ENCODE data around the gene DSCAML1.

The DSCAML1 gene

DNA sequence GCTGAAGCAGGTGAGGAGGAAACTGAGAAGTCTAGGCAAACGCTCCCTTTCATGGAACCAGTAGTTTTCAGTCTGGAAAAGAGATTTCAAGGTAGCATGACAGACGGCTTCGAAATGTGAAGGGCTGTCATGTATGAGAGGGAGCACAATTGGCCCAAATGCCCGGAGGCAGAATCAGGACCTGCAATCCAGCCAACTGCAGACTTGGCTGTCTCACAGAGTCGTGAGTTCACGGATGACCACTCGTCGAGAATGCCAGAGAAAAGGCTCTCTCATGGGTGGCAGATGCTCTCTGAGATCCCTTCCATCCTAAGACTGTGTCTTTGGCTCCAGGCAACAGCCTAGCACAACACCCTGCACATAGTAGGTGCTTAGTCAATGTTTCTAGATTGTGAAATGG lies 134.8 kb downstream of the DSCAML1 start:
- DNase-seq (ENCODE audit: low spot score): no peak

DNA sequence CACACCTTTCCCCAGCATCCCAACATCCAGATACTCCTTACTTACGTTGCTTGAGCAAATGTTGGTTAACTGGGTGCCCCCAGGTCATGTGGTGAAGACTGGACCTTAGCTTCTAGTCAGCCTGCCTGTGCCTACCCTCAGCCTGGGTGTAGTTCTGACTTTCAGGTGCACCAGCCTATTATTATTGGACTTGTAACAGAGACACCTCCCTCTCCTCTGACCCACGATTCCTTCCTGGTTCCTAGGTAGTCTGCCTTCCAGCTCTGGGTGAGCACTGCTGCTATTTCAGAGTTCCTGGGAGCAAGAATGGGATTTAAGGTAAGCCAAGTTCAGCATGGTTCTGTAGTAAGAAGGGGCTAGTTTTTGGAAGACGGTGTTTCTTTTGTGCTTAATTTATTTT lies 138.2 kb downstream of the DSCAML1 start:
- no peak for DNase-seq (ENCODE audit: low spot score)

DNA sequence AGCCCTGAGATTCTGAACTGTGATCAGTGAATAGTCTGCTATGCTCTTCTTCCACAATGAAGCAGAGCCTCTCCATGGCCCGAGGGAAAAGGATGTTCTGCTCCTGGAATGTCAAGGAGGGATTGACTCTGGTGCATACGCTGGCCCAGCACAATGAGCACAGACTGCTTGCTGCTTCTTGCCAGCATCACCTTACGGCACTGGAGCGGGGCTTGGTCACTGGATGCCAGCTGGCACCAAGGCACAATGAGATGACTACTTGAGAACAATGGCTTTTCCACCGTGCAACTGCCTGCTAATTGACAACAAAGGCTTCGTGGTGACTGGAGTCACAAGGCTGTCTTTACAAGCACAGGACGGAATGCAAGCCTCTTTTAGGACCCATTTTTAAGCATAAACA lies 139.2 kb downstream of the DSCAML1 start:
- no peak for DNase-seq (ENCODE audit: low spot score)

DNA sequence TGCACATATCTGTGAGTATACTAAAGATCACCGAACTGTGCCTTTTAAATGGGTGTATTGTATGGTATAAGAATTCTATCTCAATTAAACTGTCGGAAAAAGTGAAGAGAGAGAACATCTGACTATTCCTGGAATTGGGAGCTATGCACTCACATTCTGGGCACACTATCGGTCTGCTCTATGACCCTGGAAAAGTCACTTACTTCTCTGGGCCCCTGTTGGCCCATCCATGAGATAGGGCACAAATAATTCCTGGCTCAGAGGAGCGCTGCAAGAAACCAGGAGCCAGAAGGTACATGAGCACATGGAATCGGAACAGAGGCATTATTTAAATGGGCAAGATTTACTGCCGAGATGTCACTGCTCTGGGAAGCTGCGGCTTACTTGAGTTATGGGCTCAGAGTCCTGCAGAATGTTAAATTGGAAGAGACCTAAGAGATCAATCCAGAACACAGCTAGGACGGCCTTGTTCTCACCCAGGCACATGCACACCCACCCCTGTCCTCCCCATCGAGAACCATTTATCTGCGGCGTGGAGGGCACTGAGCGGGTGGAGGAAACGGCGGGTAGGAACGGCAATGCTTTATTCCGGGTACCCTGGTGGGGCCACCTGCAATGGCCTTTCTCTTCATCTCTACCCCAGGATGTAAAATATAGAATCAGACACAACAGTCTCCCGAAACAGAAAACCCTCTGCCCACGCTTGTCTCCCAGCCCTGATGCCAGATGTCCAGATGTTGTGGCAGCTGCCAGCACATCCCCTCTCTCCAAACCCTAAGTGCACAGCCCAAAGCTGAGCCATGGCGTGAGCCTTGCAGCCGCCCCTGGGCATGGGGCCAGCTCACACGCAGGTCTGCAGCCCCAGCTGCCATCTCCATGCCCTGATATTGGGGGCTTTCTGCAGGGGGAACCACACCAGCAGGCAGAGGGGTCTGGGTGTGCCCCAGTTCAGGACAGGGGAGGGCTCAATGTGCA lies 142.4 kb downstream of the DSCAML1 start:
- DNase-seq (ENCODE audit: low spot score): no peak

DNA sequence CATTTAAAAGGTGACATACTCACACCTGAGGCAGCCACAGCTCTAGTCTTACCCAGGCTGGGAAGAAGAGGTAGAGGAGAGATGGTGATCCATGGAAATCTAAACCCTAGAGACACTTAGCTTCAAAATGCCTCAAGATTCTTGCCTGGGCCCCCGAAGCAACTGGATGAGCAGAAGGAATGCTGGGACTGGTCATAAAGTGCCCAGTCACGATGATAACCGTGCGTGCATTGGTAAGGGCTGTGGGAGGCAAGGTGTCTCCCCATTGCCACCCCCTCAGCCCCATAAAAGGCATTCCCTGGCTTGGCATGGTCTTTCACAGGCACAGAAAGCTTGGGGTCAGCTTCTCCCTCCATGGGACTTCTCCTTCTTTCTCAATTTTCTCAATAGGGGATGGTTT lies 144.5 kb downstream of the DSCAML1 start:
- DNase-seq (ENCODE audit: low spot score): no peak

DNA sequence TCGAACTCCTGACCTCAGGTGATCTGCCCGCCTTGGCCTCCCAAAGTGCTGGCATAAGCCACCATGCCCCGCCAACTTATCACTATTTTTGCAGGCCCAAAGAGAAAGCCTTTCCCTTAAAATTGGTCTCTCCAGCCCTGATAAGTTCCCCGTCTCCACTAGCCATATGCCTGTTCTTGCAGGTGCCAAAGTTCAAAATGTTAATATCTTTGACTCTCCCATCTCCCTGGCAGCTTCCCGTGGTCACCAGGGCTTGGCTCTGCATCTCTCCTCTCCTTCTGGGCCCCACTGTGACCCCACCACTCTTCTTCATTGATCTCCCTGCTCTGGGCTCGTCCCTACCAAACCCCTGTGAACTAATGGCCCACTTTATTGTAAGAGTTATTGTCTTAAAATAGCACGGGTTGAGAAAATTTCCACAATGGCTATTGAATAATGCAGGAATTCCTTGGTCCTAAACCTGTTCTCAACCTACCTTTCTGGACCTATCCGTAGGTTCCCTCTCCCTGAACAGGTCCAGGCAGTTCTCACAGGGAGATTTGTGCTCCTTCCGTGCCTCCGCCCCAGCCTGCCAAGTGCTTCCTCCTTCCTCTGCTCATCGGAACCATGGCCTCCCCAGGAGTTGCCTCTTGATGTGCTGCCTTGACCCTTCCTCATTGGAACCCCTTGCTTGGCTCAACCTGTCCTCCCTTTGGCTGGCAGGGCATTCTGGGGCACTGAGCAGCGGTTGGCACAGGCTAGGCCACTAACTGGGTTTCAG lies 147.5 kb downstream of the DSCAML1 start:
- no peak for DNase-seq (ENCODE audit: low spot score)

DNA sequence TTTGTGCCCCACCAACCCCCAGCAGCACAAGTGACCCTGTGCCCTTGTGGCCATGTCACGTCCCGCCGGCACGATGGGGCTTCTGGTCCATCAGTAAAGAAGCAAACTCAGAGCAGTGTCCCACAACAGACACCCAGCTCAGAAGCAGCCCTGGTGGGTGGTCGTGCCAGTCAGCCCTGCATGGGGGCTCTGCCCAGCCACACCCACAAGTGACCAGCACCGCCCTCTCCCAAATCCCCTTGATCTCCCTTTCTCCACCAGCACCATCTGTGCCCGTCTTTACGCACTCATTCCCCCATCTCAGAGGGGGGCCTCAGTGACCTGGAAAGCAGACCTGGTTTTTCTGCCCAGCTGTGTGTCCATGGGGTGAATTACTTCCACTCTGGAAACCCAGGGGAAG lies 149.1 kb downstream of the DSCAML1 start:
- no peak for DNase-seq (ENCODE audit: low spot score)

DNA sequence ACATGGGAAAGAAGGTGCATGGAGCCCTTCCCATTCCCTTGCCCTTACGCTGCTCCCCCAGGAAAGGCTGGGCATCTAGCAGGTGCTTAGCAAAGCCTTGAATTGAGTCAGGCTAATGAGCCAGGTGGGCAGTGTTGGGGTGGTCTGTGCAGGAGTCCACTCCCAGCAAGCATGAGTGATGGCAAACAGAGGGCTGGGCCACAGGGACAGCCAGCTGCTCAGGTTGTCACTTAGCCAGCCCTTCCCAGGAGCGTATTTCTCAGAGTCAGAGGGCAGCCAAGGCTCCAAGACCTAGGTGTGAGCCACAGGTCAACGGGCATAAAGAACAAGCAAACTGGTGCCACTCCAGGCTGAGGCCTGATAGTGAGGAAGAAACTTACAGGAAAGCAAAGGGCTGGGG lies 149.8 kb downstream of the DSCAML1 start:
- no peak for DNase-seq (ENCODE audit: low spot score)

DNA sequence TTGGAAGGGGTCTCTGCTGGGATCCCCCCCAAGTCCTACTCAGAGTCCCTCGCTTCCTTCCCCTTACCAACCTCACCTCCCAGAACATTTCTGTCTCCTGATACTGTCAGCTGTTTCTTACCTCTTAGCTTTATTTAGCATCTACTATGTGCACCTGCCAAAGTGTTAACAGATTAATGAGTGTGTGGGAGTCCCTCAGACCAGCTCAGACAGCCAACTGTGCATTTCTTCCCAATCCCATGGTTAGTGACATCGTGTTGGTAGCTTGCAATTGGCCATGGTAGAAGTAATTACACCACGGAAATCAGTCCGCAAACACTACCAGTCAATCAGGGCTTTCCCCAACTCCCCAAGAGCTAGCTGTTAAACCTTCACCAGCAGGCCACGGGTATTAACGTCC lies 150.6 kb downstream of the DSCAML1 start:
- no peak for DNase-seq (ENCODE audit: low spot score)

DNA sequence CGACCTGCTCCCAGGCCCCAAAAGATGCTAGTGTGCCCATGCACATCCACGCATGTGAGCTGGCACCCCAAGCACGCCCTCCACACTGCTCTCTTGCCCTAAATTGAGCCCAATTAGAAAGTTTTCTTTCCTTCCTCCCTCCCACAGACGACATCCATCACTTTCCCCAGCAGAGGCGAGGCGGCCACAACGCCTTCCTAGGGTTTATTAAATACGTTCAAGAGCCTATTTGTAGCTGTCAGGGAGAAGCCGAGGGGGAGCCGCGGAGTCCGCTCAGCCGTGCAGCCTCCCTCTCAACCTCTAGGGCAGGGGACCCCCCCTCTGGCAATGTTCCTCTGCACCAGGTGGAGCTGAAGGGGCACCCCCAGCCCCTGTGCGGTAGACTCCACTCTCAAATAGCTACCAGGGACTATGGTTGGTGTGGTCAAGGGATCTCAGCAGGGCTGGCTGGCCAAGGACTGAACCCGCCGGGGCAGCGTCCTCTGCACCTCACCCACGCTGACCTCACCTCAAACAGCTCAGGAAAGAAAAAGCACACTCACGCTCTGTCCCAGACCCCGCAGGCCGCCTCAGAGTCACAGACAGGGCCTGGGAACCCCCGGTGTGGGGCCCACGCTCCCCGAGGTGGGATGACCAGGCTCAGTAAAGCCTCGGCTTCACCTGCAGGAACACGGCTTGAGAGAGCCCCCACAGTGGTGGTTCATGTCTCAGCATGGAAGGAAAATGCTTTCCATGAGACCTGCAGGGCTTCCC lies 152.4 kb downstream of the DSCAML1 start:
- no peak for DNase-seq (ENCODE audit: low spot score)

DNA sequence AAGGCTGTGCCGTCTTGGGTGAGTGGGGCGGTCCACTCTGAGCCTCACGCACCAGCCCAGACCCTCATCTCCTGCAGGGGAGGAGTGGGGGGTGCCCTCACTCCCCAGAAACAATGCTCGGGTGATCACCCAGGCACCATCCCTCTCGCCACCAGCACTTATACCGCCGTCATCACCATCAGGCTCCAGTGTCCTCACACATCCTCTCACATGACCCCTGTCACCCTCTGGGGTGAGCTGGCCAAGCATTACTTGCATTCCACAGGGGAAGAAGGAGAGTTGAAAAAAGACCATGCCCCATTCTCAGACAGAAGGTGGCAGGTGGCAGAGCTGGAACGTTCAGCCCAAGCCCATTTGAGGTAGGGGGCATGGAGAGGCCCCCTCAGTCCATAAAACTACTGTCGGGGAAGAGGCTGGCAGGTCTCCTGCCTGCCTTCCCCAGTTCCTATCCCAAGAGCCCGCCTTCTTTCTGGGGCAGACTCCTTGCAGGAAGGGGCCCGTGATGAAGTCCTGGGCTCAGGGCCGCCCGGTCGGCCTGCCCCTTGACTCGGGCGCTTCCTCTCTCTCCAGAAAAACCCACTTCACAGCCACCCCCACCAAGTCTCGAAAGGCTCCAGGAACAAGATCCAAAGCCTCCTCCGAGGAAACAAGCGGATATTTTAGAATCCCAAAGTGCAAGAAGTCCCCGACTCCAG lies 153.3 kb downstream of the DSCAML1 start:
- DNase-seq (ENCODE audit: low spot score): no peak

DNA sequence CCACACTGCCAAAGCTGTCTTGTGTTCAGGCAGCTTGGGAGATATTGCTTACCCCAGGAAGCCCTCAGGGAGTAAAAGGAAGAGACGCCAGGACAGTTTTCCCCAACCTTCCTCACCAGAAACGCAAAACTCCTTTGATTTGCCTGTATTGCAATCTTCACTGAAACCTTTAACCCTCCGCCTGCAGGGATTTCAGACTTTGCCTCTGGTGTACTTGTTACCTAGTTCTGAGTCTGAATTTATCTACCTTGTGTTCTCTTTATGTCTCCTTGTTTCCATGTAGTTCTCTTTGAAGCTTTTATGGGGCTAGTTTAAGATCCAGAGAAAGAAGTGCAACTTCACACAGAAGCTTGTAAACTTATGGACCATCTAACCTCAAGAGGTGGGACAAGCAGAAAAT lies 154.2 kb downstream of the DSCAML1 start:
- DNase-seq (ENCODE audit: low spot score): no peak

DNA sequence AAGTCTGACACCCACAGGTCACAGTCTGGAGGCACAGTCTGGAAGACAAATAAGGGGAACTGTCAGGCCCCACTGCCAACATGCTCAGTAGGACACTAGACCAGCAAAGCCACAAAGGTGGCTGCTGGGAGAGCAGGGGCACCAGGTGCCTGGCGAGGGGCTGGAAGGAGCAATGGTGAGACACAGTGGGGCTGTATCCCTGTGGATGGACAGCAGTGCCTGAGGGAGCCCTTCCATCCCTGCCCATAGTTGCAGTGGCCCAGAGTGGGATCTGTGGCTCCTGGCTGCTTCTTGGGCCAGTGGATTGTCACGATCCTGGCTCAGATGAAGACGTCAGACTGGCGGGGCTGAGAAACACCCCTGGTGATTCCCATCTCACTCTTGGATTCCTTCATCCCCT lies 154.6 kb downstream of the DSCAML1 start:
- DNase-seq (ENCODE audit: low spot score): no peak

DNA sequence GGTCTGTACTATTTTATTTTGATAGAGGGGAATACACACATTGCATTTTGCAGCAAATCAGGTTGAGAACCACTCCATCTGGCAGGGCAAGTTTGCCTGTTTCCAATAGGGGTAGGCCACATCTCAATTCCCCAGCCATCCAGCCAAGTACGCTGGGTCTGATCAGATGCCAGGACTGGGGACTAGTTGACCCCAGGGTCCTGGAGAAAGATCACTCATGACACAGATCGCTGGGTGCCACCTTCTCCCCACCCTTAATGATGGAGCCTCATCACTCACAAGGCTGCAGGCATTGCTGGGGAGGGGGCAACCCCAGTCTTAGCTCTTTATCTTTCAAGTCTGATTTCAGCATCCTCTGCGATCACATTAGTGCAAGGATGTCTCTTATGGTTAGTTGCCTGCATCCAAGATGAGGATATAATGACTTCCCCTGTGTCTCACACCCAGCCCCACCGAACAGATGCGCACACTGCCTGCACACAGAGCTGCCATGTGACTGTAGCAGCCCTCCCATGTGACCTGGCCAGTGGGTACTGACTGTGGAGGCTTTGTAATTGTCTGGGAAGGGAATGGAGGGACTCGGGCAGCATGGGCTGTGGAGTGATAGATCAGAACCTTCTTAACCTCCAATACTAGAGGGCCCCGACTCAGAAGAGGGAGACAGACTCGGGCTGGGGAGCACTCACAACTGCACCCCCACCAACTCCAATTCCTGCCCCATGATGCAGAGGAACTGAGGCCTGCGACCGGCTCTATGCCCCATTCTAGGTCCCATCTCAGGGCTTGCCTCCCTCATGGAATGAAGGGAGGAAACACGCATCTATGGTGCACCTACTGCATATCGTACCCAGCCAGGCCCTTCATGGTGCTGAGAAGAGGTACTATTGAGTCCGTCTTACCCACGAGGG lies 155.8 kb downstream of the DSCAML1 start:
- DNase-seq (ENCODE audit: low spot score): no peak

DNA sequence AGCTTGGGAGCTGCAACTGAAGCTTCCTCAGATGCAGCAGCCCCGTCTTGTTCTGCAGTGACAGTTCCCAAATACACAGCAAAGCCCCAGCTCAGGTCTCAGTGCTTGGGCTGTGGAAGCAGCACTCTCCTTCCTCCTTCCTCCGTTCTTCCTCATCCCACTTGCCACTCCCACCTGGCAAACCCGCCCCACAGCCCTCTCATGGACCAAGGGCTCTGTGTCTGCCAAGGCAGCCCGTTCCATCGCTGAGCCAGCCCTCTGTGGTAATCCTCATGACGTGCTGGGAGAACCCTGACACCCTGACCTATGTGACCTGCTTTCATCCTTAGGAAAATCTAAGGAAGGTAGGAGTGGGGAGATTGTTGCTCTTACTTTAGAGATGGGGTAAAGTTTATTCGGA lies 157.0 kb downstream of the DSCAML1 start:
- no peak for DNase-seq (ENCODE audit: low spot score)

DNA sequence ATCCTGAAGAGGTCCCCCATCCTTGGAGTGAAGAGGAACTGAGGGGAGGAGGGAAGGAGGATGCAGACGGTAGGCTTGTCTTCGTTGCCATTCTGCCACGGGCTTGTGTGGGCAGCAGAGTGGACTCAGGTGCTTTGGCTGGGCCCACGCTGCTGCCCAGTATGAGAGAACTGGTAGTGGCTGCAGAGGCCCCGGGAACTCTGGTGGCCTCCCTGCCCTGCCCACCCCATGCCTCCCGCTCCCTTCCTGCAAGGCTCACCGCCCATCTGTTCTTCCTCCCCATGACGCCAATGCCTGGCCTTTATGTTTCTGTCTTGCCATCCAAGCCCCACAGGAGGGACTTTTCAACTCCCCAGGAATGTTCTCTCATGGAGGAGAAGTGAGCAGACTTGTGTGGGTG lies 157.4 kb downstream of the DSCAML1 start:
- no peak for DNase-seq (ENCODE audit: low spot score)

DNA sequence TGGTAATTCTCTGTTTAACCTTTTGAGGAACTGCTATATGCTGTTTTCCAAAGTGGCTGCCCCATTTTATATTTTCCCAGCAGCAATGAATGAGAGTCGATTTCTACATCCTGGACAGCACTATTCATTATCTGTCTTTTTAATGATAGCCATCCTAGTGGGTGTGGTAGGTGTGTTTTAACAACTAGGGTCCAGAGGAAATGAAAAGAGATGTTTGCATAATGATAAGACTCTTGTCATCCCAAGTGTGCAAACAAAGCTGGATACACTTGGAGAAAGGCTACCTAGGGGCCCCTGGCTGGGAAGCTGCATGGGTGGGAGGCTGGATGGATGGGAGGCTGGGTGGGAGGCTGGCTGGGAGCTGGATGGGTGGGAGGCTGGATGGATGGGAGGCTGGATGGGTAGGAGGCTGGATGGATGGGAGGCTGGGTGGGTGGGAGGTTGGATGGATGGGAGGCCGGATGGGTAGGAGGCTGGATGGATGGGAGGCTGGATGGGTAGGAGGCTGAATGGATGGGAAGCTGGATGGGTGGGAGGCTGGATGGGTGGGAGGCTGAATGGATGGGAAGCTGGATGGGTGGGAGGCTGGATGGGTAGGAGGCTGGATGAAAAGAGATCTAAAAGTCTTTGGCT lies 158.0 kb downstream of the DSCAML1 start:
- no peak for DNase-seq (ENCODE audit: low spot score)

DNA sequence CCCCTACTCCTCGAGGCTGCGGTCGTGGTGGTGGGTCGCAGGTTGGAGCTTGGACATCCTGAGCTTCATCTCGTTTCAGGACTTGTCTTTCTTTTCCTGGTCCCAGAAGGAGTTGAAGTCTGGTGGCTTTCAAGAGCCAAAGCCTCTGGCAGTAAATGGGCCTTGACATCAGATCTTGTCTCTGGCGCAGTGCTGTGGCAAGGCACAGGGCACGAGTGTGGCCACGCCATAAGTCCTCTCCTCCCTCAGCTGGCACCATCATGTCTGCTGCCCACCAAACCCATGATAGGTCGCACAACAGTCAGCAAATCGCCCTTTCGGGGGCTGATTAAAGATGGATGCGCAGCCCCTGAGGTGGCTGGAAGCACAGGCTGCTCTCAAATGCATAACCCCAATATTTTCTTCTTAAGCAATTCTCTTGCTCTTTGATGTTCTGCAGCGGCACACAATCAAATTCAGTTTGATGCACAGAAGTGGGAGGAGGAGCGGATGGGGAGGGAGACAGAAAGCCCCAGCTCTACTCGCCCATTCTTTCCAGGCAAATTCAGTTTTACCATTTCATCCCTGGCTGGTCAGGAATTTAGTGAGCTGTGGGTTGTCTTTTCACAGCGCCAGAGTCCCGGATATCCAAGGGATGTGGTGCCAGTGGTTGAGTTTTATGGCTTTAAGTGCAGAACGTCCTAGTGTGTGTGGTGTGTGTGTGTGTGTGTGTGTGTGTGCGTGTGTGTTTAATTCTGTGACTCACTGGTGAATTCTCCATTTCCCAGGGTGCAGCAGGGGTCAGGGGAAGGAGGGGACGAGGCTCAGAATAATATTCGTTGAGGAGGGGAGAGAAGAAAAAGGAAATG lies 162.0 kb downstream of the DSCAML1 start:
- DNase-seq (ENCODE audit: low spot score): no peak

DNA sequence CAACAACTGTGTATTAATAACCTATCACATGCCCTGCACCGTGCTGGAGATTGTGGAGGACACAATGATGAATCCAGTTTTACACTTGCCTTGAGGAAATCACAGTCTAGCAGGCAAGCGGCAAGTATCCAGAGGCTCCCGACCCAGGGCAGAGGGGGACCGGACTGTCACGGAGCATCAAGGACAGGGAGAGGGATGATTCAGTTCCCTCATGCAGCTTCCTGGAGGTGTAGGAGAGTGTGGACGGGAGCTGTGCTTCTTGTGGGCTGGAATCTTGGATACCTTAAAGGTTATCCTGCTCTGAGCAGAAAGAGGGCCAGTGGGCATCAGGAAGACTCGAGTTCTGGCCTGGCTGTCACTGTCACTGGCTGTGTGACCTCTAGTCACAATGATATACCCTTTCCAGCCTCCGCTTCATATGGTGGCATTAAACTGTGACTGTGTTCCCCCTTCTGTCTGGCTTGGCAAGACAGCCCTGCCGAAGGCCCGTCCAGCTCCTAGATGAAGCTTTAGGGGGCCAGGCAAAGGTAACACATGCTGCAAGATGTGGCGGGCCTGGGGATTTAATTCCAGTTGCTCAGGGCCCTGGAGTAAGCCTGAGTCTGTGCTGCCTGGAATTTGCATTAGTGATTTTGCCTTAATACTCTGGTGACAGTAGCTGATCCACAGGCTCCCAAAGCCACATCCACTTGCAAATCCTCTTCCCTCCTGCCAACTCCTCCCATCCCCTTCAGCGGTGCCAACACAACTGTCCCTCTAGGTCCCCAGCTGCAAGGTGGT lies 162.8 kb downstream of the DSCAML1 start:
- DNase-seq (ENCODE audit: low spot score): no peak
